Muscle layer of colon (tissue), 2 donors: ENCODE data around the gene MUC21.

Experiments used
- H3K27ac ChIP-seq: one replicate; pipeline ENCODE4 v1.7.0; 2013; ENCODE audit warnings: low read depth, mild to moderate bottlenecking, low read length, moderate library complexity
- H3K27me3 ChIP-seq, 2 donors: one replicate each; pipeline ENCODE4 v1.7.0; 2013; ENCODE audit warnings: low read length in 2 of 2, mild to moderate bottlenecking in 2 of 2; ENCODE audit not compliant: insufficient read depth in 2 of 2, control insufficient read depth in 1 of 2
- H3K36me3 ChIP-seq: one replicate; pipeline ENCODE4 v1.7.0; 2013; ENCODE audit warnings: mild to moderate bottlenecking, low read length; ENCODE audit not compliant: insufficient read depth
- H3K4me1 ChIP-seq: one replicate; pipeline ENCODE4 v1.7.0; 2013; ENCODE audit warnings: mild to moderate bottlenecking, low read length; ENCODE audit not compliant: insufficient read depth
- H3K4me3 ChIP-seq, 2 donors: one replicate each; pipeline ENCODE4 v1.7.0; 2013; ENCODE audit warnings: low read length in 2 of 2, low read depth in 1 of 2, mild to moderate bottlenecking in 1 of 2, moderate library complexity in 1 of 2
- H3K9ac ChIP-seq: one replicate; pipeline ENCODE4 v1.7.0; 2013; ENCODE audit warnings: low read length
- H3K9me3 ChIP-seq: one replicate; pipeline ENCODE4 v1.7.0; 2013; ENCODE audit warnings: mild to moderate bottlenecking, low read length
- donor health status: abdominal sarcoma.
- donor health status: Adenocarcinoma of cecum.

MUC21 gene

GRCh38 chr6:30970946-30971345 is 12.6 kb upstream of the MUC21 start:
- no peak overlapping the region for H3K9ac ChIP-seq
- H3K9me3 ChIP-seq: no peaks in the 10 kb centered on the region
- H3K4me1 ChIP-seq: no peaks in the 10 kb centered on the region
- no peak overlapping the region for H3K4me3 ChIP-seq
- H3K27ac ChIP-seq: no peak overlapping the region
- no peaks in the 10 kb centered on the region for H3K27me3 ChIP-seq
- H3K36me3 ChIP-seq: no peaks in the 10 kb centered on the region

GRCh38 chr6:30972816-30973215 is 10.7 kb upstream of the MUC21 start:
- H3K27me3 ChIP-seq: no peaks in the 10 kb centered on the region
- H3K9me3 ChIP-seq: no peaks in the 10 kb centered on the region
- no peaks in the 10 kb centered on the region for H3K36me3 ChIP-seq
- no peak overlapping the region for H3K27ac ChIP-seq
- no peak overlapping the region for H3K4me3 ChIP-seq
- H3K4me1 ChIP-seq: no peaks in the 10 kb centered on the region
- no peak overlapping the region for H3K9ac ChIP-seq

GRCh38 chr6:30974490-30975252 is 8.8 kb upstream of the MUC21 start:
- H3K36me3 ChIP-seq: no peaks in the 10 kb centered on the region
- H3K4me1 ChIP-seq: no peaks in the 10 kb centered on the region
- H3K27ac ChIP-seq: no peak overlapping the region
- H3K4me3 ChIP-seq: no peak overlapping the region
- H3K27me3 ChIP-seq: no peaks in the 10 kb centered on the region
- no peaks in the 10 kb centered on the region for H3K9me3 ChIP-seq
- H3K9ac ChIP-seq: no peak overlapping the region

GRCh38 chr6:30979141-30979540 is 4.4 kb upstream of the MUC21 start:
- H3K27ac ChIP-seq: no peak overlapping the region
- H3K4me3 ChIP-seq: no peak overlapping the region
- peaks cover 4% of the 10 kb centered on the region for H3K4me1 ChIP-seq
- H3K9ac ChIP-seq: no peak overlapping the region
- no peaks in the 10 kb centered on the region for H3K9me3 ChIP-seq
- H3K36me3 ChIP-seq: no peaks in the 10 kb centered on the region
- H3K27me3 ChIP-seq: no peaks in the 10 kb centered on the region

GRCh38 chr6:30979690-30980089 is 3.8 kb upstream of the MUC21 start:
- Histone ChIP-seq H3K4me1 (peaks cover 4% of the 10 kb centered on the region), H3K36me3 (no peaks in the 10 kb centered on the region), H3K9me3 (no peaks in the 10 kb centered on the region), H3K27me3 (no peaks in the 10 kb centered on the region), H3K9ac (no peak overlapping the region), H3K4me3 (no peak overlapping the region), H3K27ac (no peak overlapping the region)

DNA sequence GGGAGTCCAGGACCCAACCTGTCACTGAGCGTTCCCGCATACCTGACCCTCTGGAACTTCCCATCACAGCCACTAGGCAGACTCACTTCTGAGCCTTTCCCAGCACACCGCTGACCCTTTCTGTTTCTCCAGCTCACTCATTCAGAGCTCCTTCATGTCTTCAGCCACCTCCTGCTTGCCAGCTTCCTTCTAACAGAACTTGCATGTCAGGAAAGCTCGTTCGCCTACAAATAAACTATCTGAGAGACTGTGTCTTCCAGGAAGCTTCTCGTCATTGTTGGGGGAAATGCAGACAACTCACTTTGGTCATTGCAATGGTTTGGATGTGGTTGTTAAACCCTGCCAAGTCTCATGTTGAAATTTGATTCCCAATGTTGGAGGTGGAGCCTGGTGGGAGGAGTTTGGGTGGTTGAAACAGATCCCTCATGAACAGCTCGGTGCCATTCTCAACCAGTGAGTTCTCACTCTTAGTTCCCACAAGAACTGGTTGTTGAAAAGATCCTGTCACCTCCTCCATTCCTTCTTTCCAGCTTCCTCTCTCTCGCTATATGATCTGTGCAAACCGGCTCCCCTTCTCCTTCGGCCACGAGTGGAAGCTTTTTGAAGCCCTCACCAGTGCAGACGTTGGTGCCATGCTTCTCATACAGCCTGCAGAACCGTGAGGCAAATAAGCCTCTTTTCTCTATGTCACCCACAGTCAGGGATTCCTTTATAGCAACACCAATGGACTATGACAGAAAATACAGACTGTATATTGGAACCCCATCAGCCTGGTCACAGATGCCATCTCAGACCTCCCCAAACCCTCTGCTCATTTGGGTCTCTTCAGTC is 1.4 kb upstream of the MUC21 start:
- H3K9me3 ChIP-seq: no peaks in the 10 kb centered on the region
- no peak overlapping the region for H3K27ac ChIP-seq
- peaks cover 4% of the 10 kb centered on the region for H3K4me1 ChIP-seq
- H3K9ac ChIP-seq: no peak overlapping the region
- no peaks in the 10 kb centered on the region for H3K36me3 ChIP-seq
- H3K4me3 ChIP-seq: no peak overlapping the region
- no peaks in the 10 kb centered on the region for H3K27me3 ChIP-seq

DNA sequence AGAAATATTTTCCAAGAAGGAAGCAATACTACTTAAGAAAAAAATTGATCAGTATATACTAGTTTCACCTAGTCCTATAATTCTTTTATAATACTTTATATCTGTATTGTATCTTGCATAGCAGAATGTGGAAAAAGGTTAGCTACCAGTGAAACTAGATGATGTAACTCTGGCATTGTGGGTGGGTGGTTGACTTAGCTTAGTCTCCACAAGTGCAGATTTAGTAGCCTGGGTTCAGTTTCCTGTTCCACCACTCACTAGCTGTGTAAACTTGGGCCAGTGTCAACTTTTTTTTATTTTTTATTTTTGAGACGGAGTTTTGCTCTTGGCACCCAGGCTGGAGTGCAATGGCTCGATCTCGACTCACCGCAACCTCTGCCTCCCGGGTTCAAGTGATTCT is 2.0 kb downstream of the MUC21 start:
- H3K4me1 ChIP-seq: peaks cover 4% of the 10 kb centered on the region
- no peaks in the 10 kb centered on the region for H3K27me3 ChIP-seq
- no peak overlapping the region for H3K27ac ChIP-seq
- H3K4me3 ChIP-seq: no peak overlapping the region
- H3K36me3 ChIP-seq: no peaks in the 10 kb centered on the region
- no peak overlapping the region for H3K9ac ChIP-seq
- H3K9me3 ChIP-seq: no peaks in the 10 kb centered on the region

GRCh38 chr6:30987304-30987703 is 3.8 kb downstream of the MUC21 start:
- Histone ChIP-seq H3K9ac (no peak overlapping the region), H3K4me3 (no peak overlapping the region), H3K4me1 (peaks cover 4% of the 10 kb centered on the region)

GRCh38 chr6:30988209-30988825 is 4.8 kb downstream of the MUC21 start:
- Histone ChIP-seq H3K9me3 (no peaks in the 10 kb centered on the region), H3K9ac (no peak overlapping the region), H3K4me3 (no peak overlapping the region), H3K36me3 (no peaks in the 10 kb centered on the region), H3K27ac (no peak overlapping the region), H3K4me1 (no peaks in the 10 kb centered on the region), H3K27me3 (no peaks in the 10 kb centered on the region)

More at GRCh38 chr6:30987304-30987703, 3.8 kb downstream of the MUC21 start:
- Histone ChIP-seq H3K27ac (no peak overlapping the region), H3K27me3 (no peaks in the 10 kb centered on the region), H3K9me3 (no peaks in the 10 kb centered on the region), H3K36me3 (no peaks in the 10 kb centered on the region)

DNA sequence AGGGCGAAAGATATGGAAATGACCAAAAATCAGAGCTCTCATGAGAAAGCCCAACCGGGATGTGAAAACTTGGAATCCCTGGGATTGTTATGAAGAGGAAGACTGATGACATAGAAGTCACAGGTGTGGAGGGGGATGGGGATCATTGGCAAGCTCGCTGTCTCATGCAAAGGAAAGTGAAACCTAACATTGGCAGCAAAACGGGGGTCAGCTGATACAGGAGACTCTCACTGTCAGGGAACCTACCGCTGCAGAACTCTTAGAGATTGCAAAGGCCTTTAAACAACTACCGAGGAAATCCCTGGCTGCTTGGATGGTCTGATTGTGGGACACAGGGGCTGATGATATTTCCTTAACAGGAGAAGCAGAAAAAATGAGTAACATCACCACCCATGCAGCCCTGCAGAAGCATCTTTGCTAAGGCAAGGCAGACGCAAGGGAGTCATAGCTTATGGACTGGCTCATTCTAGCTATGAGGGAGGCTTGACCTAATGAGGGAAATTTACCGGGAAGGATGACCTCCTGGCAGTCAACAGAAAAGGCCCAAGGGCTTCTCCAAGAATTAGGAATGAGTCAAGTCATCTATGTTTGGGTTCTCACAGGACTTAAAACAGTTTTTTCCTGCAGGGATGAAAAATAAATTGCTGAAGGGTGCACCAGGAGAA is 7.0 kb downstream of the MUC21 start:
- H3K9me3 ChIP-seq: no peaks in the 10 kb centered on the region
- no peak overlapping the region for H3K9ac ChIP-seq
- no peak overlapping the region for H3K27ac ChIP-seq
- no peak overlapping the region for H3K4me3 ChIP-seq
- no peaks in the 10 kb centered on the region for H3K27me3 ChIP-seq
- H3K4me1 ChIP-seq: no peaks in the 10 kb centered on the region
- no peaks in the 10 kb centered on the region for H3K36me3 ChIP-seq

GRCh38 chr6:30991891-30992290 is 8.4 kb downstream of the MUC21 start:
- no peaks in the 10 kb centered on the region for H3K27me3 ChIP-seq
- no peaks in the 10 kb centered on the region for H3K36me3 ChIP-seq

More at GRCh38 chr6:30991891-30992290, 8.4 kb downstream of the MUC21 start:
- Histone ChIP-seq H3K9me3 (no peaks in the 10 kb centered on the region), H3K27ac (no peak overlapping the region), H3K4me3 (no peak overlapping the region), H3K4me1 (no peaks in the 10 kb centered on the region), H3K9ac (no peak overlapping the region)
